NCI-H446 treated with DMSO at 0.1 percent for 48 hours (cell line): ENCODE measurements around the gene SLC19A1.

Experiments
- DNase-seq: peaks from one replicate; lab custom pipeline; 2025; lab: John Stamatoyannopoulos, UW

SLC19A1 gene

DNA sequence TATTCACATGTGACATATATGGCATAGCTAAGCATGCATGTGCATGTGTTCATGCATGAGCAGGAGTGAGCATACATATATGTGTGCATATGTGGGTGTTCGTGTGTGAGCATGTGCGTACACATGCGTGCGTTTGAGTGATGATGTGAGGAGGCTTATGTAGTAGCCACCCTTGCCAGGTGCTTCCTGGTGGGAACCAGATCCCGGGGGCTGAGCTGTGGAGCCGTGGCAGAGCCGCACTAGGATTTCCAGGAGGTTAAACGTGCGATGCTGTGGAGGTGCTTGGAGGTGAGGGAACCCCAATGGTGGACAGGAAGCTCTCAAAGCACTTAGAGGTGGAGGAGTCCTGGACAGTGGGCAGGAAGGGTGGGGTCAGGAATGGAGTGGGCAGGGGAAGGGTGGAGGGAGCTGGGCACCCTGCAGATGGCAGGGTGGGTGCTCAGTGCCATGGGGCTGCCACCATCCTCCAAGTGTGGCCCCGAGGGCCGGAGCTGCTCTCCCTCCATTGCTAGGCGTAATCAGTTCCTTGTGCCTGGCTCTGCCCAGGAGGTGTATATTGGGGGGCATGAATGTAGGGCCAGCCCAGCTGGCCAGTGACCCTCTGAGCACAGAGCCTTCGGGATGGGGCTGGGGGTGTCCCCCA lies 88.8 kb downstream of the SLC19A1 start:
- DNase-seq = no peak

DNA sequence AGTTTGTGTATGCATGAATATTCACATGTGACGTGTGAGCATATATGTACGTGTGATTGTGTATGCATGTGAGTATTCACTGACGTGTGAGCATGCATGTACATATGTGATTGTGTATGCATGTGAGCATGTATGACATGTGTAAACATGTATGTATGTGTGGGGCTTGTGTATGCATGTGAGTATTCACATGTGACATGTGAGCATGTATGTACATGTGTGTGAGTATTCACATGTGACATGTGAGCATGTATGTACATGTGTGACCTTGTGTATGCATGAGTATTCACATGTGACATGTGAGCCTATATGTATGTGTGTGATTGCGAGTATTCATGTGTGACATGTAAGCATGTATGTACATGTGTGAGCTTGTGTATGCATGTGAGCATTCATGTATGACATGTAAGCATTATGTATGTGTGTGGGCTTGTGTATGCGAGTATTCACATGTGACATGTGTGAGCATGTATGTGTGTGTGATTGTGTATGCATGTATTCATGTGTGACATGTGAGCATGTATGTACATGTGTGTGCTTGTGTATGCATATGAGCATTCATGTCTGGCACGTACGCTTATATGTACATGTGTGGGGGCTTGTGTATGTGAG lies 89.4 kb downstream of the SLC19A1 start:
- DNase-seq = no peak

GRCh38 chr21:45451771-45452182 lies 90.5 kb downstream of the SLC19A1 start:
- no peak for DNase-seq

- no peak for DNase-seq
These were observed 91.0 kb downstream of the SLC19A1 start for GRCh38 chr21:45451091-45451740.

GRCh38 chr21:45450423-45451090 lies 91.7 kb downstream of the SLC19A1 start:
- DNase-seq = no peak

DNA sequence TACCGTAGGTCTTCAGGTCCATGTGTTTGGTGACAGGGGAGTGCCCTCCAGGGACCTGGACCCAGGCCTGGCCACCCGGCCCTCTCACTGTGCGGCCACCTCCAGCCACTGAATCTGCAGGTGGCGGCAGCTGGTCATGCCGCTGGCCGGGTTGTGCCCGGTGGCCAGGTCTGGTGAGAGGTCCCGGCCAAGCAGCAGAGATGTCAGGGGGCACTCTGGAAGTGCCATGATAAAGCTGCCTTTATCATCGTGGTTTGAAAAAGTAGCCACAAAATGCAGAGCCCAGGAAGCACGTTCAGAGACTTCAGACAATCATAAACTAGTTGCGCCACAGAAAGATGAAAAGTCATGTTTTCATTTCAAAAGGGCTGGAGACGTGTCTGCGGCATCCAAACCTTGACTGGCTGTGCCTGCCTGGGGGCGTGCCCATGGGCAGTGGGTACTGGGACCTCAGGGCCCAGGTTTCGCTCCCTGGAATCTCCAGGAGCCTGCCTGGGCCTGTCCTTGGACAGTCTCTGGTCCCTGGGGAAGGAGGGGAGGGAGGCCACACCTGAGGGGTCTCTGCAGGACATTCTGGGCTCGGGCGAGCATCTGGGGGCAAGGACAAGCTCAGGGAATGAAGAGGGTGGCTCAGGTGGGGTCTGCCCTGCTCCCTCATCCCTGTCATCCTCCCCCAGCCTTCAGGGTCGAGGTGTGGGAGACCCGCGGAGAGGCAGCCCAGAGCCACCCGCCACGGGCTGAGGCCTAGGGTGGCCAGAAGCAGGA lies 92.4 kb downstream of the SLC19A1 start:
- no peak for DNase-seq

GRCh38 chr21:45448810-45449657 lies 93.2 kb downstream of the SLC19A1 start:
- no peak for DNase-seq

DNA sequence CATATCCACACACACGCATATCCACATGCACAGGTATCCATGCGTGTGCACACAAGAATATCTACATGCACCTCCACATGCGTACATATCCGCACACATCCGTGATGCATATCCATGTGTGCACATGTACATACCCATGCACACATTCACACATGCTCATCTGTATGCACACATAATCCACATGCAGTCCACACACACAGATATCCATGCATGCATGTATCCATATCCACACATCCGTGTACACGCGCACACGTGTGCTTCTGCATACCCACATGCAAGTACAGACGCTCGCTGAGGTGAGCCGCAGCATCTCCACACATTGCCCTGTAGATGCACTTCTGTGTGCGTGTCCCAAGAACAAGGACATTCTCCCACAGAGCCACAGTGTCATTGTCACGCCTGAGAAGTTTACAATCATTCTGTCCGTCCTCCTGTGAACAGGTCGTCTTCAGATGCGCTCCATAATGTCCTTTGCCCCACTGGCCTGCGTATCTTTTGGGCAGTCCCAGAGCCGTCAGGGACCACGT lies 93.9 kb downstream of the SLC19A1 start:
- DNase-seq = no peak
